Large intestine (tissue), 3 donors: ENCODE results near the gene FANCE. TPM values are rescaled to one million over a fixed set of nuclear protein-coding genes. Genes with fewer than 3 reads are reported as not detected.
A peak's percentile ranks its signal among the peaks of the same experiment; 100 is the strongest.
"Not testable (repeated sequence)": the region's sequence is repeated elsewhere in the genome, so short reads cannot be mapped to it uniquely, and the experiment has no call there.

Experiments
- DNase-seq, 2 donors: peaks; one replicate each; pipeline versions ENCODE4 v3.0.0 to v3.0.0-alpha.2; 2013
- H3K27ac ChIP-seq: one replicate; pipeline ENCODE4 v1.5.1; 2013; ENCODE audit warnings: low read length
- H3K27me3 ChIP-seq: 2 replicates; pipeline ENCODE4 v1.6.1; 2013; ENCODE audit warnings: low read length; ENCODE audit not compliant: control insufficient read depth, insufficient read depth
- H3K36me3 ChIP-seq: 2 replicates; pipeline ENCODE4 v1.6.1; 2013; ENCODE audit warnings: low read length; ENCODE audit not compliant: control insufficient read depth, insufficient read depth
- H3K4me1 ChIP-seq: one replicate; pipeline ENCODE4 v1.6.1; 2013; ENCODE audit warnings: low read length; ENCODE audit not compliant: control insufficient read depth, insufficient read depth
- H3K4me3 ChIP-seq: one replicate; pipeline ENCODE4 v1.5.1; 2013; ENCODE audit warnings: low read length
- H3K9me3 ChIP-seq: one replicate; pipeline ENCODE4 v1.6.1; 2013; ENCODE audit warnings: mild to moderate bottlenecking, low read depth, low read length, moderate library complexity; ENCODE audit not compliant: control insufficient read depth
- WGBS: methylation state at CpG from one replicate; pipeline ENCODE4 v1.1.5; 2013; ENCODE audit warnings: low lambda C conversion rate; ENCODE audit not compliant: insufficient coverage; 5-methylcytosine and 5-hydroxymethylcytosine counted together
- polyA plus RNA-seq: library from polyadenylated mRNA; unstranded; fragments of 120-200 nt; gene quantifications from one replicate; pipeline ENCODE4 v1.2.1, GENCODE V29; 2013

FANCE gene
- polyA plus RNA-seq, 1 donor: 9.6 TPM

DNA sequence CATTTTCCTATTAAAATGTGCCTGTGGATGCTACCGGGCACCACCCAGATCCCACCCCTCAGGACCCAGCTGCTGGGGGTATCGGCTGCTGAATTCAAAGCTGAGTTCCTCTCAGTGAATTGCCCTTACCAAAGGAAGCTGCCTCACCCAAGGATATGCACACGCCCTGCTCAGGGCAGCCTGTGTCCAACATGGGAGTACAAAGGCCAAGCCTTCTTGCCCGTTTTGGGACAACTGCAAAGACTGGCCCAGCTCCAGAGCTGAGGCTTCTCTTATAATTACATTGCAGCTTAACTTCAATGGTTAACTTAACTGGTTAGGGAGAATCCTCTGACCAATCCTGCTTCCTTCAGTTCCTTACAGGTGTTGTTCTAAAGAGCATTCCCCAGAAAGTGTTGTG is 19.8 kb upstream of the FANCE start:
- no CpG with 5 or more reads among the region's 4 CpGs for WGBS
- H3K4me1 ChIP-seq: peaks cover 13% of the 10 kb centered on the region
- H3K27me3 ChIP-seq: no peaks in the 10 kb centered on the region
- H3K36me3 ChIP-seq: peaks cover 8% of the 10 kb centered on the region
- no peak for DNase-seq
- H3K27ac ChIP-seq: no peak overlapping the region
- H3K9me3 ChIP-seq: peaks cover 16% of the 10 kb centered on the region
- H3K4me3 ChIP-seq: no peak overlapping the region

DNA sequence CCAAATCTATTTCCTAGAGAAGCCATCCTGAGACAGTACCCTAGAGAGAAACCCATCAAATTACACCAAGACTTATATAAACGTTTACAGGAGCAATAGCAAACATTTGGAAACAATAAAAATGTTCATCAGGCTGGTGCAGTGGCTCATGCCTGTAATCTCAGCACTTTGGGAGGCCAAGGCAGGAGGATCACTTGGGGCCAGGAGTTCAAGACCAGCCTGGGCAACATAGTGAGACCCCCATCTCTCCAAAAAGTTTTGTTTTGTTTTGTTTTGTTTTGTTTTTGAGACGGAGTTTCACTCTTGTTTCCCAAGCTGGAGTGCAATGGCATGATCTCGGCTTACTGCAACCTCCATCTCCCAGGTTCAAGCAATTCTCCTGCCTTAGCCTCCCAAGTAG is 19.4 kb upstream of the FANCE start:
- not testable (repeated sequence) for DNase-seq, H3K27me3 ChIP-seq, H3K27ac ChIP-seq, H3K4me3 ChIP-seq, H3K36me3 ChIP-seq
- peaks cover 13% of the 10 kb centered on the region for H3K4me1 ChIP-seq
- WGBS: 100% methylated on average over 2 of the region's 3 CpGs
- peaks cover 12% of the 10 kb centered on the region for H3K9me3 ChIP-seq

DNA sequence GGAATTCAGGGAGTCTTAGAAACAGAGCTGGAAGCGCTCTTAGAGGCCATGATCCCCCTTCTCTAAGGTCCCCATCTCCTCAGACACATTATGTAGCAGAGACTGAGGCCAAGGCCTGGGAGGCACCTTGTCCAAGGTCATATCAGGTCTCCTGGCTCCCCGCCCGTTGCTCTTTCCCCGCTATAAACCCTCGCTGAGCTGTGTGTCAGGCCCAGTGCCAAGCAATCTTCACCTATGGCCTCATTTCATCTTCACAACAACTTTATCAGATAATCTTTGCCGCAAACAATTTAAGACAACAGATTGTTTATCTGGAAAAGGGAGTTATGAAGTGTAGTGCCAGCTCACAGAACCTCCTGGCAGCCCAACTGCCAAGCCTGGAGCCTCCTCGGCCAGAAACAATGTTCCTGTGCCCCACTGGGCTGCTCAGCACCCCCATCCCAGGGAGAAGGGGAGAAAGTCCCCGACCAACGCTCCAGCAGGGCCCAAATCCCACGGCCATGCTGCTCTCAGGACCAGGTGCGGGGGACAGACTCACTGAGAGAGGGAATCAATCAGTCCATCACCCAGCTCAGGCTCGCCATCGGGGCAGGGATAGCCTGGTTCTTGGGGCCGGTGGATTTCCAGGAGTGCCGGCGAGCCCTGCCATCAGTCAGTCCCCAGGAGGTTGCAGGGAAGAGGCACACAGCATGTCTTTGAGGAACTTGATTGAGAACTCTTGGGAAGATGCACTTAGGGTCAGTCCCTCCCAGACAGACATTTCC is 16.9 kb upstream of the FANCE start:
- Histone ChIP-seq H3K4me1 (peaks cover 13% of the 10 kb centered on the region), H3K4me3 (no peak overlapping the region), H3K36me3 (no peaks in the 10 kb centered on the region), H3K27ac (no peak overlapping the region), H3K27me3 (no peaks in the 10 kb centered on the region), H3K9me3 (no peaks in the 10 kb centered on the region)
- WGBS: no CpG with 5 or more reads among the region's 16 CpGs
- DNase-seq: peak; percentile 56 to 76

DNA sequence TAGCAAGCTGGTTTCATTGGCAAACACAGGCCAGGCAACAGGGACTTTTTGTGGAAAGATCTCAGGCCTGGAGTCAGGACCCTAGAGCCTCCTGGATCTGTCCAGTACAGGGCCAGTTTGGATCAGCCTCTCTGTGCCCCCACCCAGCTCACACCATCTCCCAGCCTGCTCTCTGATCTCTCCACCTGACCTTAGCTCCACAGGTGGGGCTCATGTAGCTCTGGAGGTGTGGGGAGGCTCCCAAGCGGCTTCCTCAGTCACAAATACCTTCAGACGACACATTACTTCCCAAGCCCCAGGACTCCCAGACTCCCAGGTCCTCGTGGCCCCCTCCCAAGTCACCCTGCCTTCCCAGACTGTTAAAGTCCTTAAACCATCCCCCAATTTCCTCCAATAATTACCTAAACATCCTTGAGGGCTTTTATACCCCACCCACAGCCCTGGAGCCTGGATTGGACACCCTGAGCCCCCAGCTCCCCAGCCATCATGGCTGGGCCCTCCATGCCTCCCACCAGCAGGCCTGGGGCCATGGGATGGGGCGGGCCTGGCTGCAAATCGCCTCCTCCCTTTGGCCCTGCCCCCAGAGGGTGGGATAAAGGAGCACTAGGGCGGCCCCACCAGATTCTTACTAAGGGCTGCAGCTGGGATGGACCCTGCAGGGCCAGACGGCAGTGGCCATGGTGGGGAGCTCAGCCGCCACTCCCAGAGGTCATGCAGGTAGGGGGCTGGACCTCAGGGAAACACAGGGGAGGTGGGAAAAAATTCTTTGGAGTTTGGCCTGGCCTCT is 15.9 kb upstream of the FANCE start:
- DNase-seq: no peak

DNA sequence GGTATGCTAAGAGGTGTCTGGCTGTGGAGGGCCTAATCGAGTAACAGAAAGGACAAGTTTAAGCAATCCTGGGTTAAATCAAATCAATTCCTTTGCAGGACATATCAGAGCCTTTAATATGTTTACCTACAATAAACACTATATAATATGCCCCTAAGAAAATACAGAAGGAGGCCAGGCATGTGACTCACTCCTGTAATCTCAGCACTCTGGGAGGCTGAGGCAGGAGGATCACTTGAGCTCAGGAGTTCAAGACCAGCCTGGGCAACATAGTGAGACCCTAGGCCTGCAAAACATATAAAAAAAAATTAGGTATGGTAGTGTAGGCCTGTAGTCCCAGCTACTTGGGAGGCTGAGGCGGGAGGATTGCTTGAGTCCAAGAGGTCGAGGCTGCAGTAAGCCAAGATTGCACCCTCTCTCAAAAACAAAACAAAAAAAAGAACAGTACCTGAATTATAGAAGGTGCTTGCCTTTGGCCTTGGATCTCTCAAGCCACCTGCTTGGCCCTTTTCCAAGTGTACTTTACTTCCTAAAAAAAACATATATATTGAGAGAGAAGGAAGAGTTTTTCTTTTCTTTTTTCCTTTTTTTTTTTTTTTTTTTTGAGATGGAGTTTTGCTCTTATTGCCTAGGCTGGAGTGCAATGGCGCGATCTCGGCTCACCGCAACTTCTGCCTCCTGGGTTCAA is 13.6 kb upstream of the FANCE start:
- H3K27me3 ChIP-seq, H3K36me3 ChIP-seq, H3K4me3 ChIP-seq, H3K4me1 ChIP-seq, H3K9me3 ChIP-seq, H3K27ac ChIP-seq: not testable (repeated sequence)
- DNase-seq: peak in 1 of 2 donors; percentile 63
- no CpG with 5 or more reads among the region's 7 CpGs for WGBS

More for the DNA sequence above, 15.9 kb upstream of the FANCE start:
- H3K27ac ChIP-seq: no peak overlapping the region
- WGBS: no CpG with 5 or more reads among the region's 8 CpGs
- H3K27me3 ChIP-seq: no peaks in the 10 kb centered on the region
- H3K36me3 ChIP-seq: no peaks in the 10 kb centered on the region
- H3K4me3 ChIP-seq: no peak overlapping the region
- no peaks in the 10 kb centered on the region for H3K9me3 ChIP-seq
- H3K4me1 ChIP-seq: peaks cover 13% of the 10 kb centered on the region

DNA sequence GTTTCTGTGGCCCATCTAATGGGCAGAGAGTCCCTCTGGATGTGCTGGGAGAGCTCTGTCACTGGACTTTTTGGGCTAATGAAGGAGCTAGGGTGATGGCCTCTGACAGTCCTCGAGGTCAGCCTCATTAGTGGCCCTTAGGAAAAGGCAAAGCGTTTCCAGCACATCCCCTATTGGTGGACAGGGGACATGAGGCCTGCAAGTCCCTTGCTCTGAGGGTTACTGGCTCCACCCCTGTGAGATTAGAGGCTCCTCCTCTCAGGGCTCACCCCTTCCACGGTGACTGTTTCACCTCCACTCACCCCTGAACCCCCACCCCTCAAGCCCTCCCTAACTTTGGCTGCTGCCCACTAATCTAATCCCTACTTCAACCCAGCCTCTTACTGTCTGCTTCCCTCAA is 12.8 kb upstream of the FANCE start:
- Histone ChIP-seq H3K4me3 (no peak overlapping the region), H3K4me1 (peaks cover 9% of the 10 kb centered on the region), H3K36me3 (no peaks in the 10 kb centered on the region), H3K27ac (no peak overlapping the region), H3K9me3 (no peaks in the 10 kb centered on the region), H3K27me3 (no peaks in the 10 kb centered on the region)
- DNase-seq: no peak
- WGBS: no CpG with 5 or more reads among the region's 3 CpGs

DNA sequence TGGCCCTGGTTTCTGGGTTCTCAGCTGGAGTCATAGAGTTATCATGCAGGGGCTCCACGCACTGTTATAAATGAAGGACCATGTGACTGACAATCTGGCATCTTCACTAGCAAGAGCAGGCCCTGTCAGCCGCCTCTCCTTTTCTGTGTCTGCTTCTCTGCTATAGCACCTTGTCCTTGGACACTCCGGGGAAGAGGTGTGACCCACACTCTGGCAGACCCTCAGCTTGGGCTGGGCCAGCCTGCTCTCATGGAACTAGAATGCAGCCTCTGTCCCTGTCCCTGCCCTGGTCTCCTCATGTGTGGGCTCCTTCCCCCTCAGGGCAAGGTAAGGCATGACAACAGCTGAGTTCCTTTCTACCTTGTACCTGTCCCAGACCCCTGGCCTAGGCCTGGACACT is 10.9 kb upstream of the FANCE start:
- no CpG with 5 or more reads among the region's 3 CpGs for WGBS
- Histone ChIP-seq H3K9me3 (no peaks in the 10 kb centered on the region), H3K36me3 (no peaks in the 10 kb centered on the region), H3K27me3 (no peaks in the 10 kb centered on the region), H3K4me1 (peaks cover 2% of the 10 kb centered on the region), H3K4me3 (no peak overlapping the region), H3K27ac (no peak overlapping the region)
- DNase-seq: no peak

DNA sequence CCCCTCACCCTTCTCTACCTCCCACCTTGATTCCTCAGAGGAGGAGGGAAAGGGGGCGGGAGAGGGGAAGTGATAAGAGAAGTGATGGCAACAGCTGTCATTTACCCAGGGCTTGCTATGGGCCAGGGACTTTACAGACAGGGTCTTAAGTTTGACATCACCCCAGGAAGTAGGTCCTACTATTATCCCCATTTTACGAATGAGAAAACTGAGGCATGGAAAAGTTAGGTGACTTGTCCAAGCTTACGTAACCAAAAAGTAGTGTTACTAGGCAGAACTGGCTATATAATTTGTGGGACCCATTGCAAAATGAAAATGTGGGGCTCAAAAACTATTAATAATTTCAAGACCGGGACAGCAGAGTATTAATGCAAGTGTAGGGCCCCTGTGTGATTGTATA is 10.5 kb upstream of the FANCE start:
- H3K9me3 ChIP-seq: no peaks in the 10 kb centered on the region
- no peak overlapping the region for H3K4me3 ChIP-seq
- H3K4me1 ChIP-seq: no peaks in the 10 kb centered on the region
- no peaks in the 10 kb centered on the region for H3K36me3 ChIP-seq
- WGBS: no CpG with 5 or more reads among the region's 4 CpGs
- no peaks in the 10 kb centered on the region for H3K27me3 ChIP-seq
- no peak for DNase-seq
- no peak overlapping the region for H3K27ac ChIP-seq

DNA sequence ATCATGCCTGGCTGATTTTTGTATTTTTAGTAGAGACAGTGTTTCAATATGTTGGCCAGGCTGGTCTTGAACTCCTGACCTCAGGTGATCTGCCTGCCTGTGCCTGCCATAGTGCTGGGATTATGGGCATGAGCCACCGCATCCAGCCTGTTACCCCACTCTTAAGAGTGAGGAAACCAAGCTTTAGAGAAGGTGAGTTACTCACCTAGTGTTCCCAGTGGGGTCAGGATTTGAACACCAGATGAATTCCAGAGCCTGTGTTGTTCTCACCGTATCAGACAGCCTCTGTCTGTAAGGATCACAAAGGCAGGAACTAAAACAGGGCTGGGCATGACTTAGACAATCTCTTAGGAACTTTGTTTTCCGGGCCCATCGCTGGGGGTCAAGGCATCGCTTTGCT is 9.4 kb upstream of the FANCE start:
- H3K27me3 ChIP-seq: no peaks in the 10 kb centered on the region
- WGBS: no CpG with 5 or more reads among the region's 5 CpGs
- H3K36me3 ChIP-seq: no peaks in the 10 kb centered on the region
- no peak overlapping the region for H3K4me3 ChIP-seq
- DNase-seq: no peak
- no peaks in the 10 kb centered on the region for H3K4me1 ChIP-seq
- no peak overlapping the region for H3K27ac ChIP-seq
- H3K9me3 ChIP-seq: no peaks in the 10 kb centered on the region

DNA sequence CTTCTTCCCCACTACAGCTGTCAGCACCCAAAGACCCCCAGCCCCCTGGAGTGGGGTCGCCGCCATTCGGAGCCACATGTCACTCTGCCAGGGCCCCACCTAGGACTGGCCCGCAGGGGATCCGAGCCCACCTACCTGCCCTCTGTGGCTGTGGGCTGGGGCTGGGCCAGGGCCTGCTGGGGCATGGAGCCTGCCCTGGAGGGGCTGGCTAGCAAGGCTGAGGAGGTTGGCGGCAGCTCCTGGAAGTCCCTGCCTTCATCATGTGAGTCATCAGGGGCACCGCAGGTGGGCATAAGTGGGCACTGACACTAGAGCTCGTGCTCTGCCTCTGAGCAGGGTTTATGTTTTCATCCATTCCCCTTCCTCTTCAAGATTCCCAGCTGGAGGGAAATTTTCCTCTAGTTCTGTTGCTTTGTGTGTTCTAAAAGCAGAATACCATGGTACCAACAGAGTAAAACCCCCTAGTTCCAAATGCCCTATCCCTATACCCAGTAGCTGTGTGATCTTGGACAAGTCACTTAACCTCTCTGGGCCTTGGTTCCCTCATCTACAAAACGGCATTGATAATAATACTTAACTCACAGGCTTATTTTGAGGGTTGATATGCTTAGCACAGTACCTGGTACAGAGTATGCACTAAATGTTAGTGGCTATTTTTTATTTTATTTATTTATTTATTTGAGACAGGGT is 8.7 kb upstream of the FANCE start:
- Histone ChIP-seq H3K9me3 (no peaks in the 10 kb centered on the region), H3K36me3 (no peaks in the 10 kb centered on the region), H3K27me3 (no peaks in the 10 kb centered on the region), H3K4me1 (no peaks in the 10 kb centered on the region), H3K4me3 (no peak overlapping the region), H3K27ac (no peak overlapping the region)
- no peak for DNase-seq
- WGBS: no CpG with 5 or more reads among the region's 9 CpGs
